SK-N-SH (cell line): ENCODE results near the gene GRPEL2. TPM values are rescaled to one million over a fixed set of nuclear protein-coding genes. Genes with fewer than 3 reads are reported as not detected.

Source experiments
- CTCF ChIA-PET: fragments of 300-600, 350-600 bp; formaldehyde crosslinking; extraction: SDS; loops from one replicate; lab custom pipeline; 2021; lab: Yijun Ruan, JAX
- POLR2A ChIA-PET: fragments of 350-600 bp; sonication (Branson Sonifier 250); formaldehyde crosslinking; extraction: SDS; loops from one replicate; lab custom pipeline; 2020; ENCODE audit warnings: antibody characterized with exemption, inconsistent platforms; lab: Yijun Ruan, JAX
- DNase-seq: peaks from one replicate; pipeline ENCODE4 v3.0.0; 2012
- H2AFZ ChIP-seq: fragments of 200-600 bp; sonication (generic); 2 replicates; pipeline ENCODE4 v1.8.1; 2016; ENCODE audit warnings: antibody characterized with exemption, mild to moderate bottlenecking, low read depth
- H3F3A ChIP-seq: fragments of 200-600 bp; sonication (generic); replicated peaks from 2 replicates; pipeline ENCODE3; 2016; ENCODE audit warnings: antibody characterized with exemption, mild to moderate bottlenecking; ENCODE audit not compliant: insufficient read depth
- H3K27ac ChIP-seq, 2 experiments: fragments of 200-500 bp in 1 of 2; fragments of 200-600 bp in 1 of 2; sonication (Bioruptor generic) in 1 of 2; sonication (generic), shearing (Covaris generic) in 1 of 2; 2 replicates each; pipeline versions ENCODE4 v1.5.1 to v1.6.1; 2014 to 2016; ENCODE audit warnings: low read depth in 2 of 2, inconsistent platforms in 1 of 2, low read length in 1 of 2, mild to moderate bottlenecking in 1 of 2, mixed read lengths in 1 of 2
- H3K27me3 ChIP-seq: fragments of 200-600 bp; sonication (generic), shearing (Covaris generic); 2 replicates; pipeline ENCODE4 v1.6.1; 2016; ENCODE audit warnings: mixed run types; ENCODE audit not compliant: insufficient read depth
- H3K36me3 ChIP-seq, 2 experiments: fragments of 200-500 bp in 1 of 2; fragments of 200-600 bp in 1 of 2; sonication (Bioruptor generic) in 1 of 2; sonication (generic) in 1 of 2; replicated peaks in 1 of 2; 2 replicates each; pipeline versions ENCODE3 to v1.5.1; 2014 to 2016; ENCODE audit warnings: low read length in 1 of 2, mild to moderate bottlenecking in 1 of 2; ENCODE audit not compliant: insufficient read depth in 2 of 2, control insufficient read depth in 1 of 2
- H3K4me1 ChIP-seq, 2 experiments: fragments of 200-500 bp in 1 of 2; fragments of 200-600 bp in 1 of 2; sonication (Bioruptor generic) in 1 of 2; sonication (generic), shearing (Covaris generic) in 1 of 2; 2 replicates each; pipeline versions ENCODE4 v1.5.1 to v1.6.1; 2014 to 2016; ENCODE audit warnings: low read depth in 1 of 2, low read length in 1 of 2, mixed run types in 1 of 2; ENCODE audit not compliant: insufficient read depth in 2 of 2, control insufficient read depth in 1 of 2
- H3K4me2 ChIP-seq: fragments of 200-600 bp; sonication (generic), shearing (Covaris generic); 2 replicates; pipeline ENCODE4 v1.6.1; 2017; ENCODE audit warnings: mixed run types
- H3K4me3 ChIP-seq, 2 experiments: fragments of 200-500 bp in 1 of 2; fragments of 200-600 bp in 1 of 2; sonication (Bioruptor generic) in 1 of 2; sonication (generic), shearing (Covaris generic) in 1 of 2; 2 replicates each; pipeline versions ENCODE4 v1.5.1 to v1.8.1; 2014 to 2016; ENCODE audit warnings: low read depth in 2 of 2, inconsistent platforms in 1 of 2, low read length in 1 of 2, mild to moderate bottlenecking in 1 of 2, mixed read lengths in 1 of 2, moderate library complexity in 1 of 2
- H3K79me2 ChIP-seq: fragments of 200-600 bp; sonication (generic); 2 replicates; pipeline ENCODE4 v1.8.1; 2017; ENCODE audit warnings: mild to moderate bottlenecking; ENCODE audit not compliant: insufficient read depth
- H3K9ac ChIP-seq: fragments of 200-600 bp; sonication (generic); 2 replicates; pipeline ENCODE4 v1.6.1; 2017; ENCODE audit warnings: mixed run types
- H3K9me2 ChIP-seq: fragments of 200-600 bp; sonication (generic); 2 replicates; pipeline ENCODE4 v1.6.1; 2017; ENCODE audit warnings: mixed run types
- H3K9me3 ChIP-seq: fragments of 200-600 bp; sonication (generic); 2 replicates; pipeline ENCODE4 v1.6.1; 2017; ENCODE audit warnings: mixed run types, mild to moderate bottlenecking, moderate library complexity
- H4K20me1 ChIP-seq: fragments of 200-600 bp; sonication (generic); 2 replicates; pipeline ENCODE4 v1.6.1; 2017; ENCODE audit warnings: mild to moderate bottlenecking, mixed run types; ENCODE audit not compliant: insufficient read depth
- CHD2 ChIP-seq: fragments of 150-350 bp; IDR thresholded peaks from 2 replicates; pipeline ENCODE4 v1.6.1; 2018; ENCODE audit warnings: low read length; ENCODE audit not compliant: partially characterized antibody
- EZH2phosphoT487 ChIP-seq: fragments of 200-600 bp; sonication (generic); IDR thresholded peaks from 2 replicates; pipeline ENCODE4 v1.6.1; 2017; ENCODE audit warnings: low read depth, mixed run types, mild to moderate bottlenecking, antibody characterized with exemption, moderate library complexity, borderline replicate concordance
- FOXJ3 ChIP-seq: sonication (generic); formaldehyde crosslinking; IDR thresholded peaks from 2 replicates; pipeline ENCODE4 v1.5.1; 2020; ENCODE audit warnings: mild to moderate bottlenecking, missing genetic modification reagents
- FOXM1 ChIP-seq: IDR thresholded peaks from 2 replicates; pipeline ENCODE4 v1.4.0; 2012; ENCODE audit warnings: low read depth, mild to moderate bottlenecking
- GATA2 ChIP-seq: sonication (generic); formaldehyde crosslinking; IDR thresholded peaks from 2 replicates; pipeline ENCODE4 v1.5.0; 2020; ENCODE audit warnings: mild to moderate bottlenecking, missing genetic modification reagents
- IRF3 ChIP-seq: fragments of 150-350 bp; IDR thresholded peaks from 2 replicates; pipeline ENCODE4 v1.6.1; 2016; ENCODE audit warnings: mild to moderate bottlenecking, low read depth, low read length
- MAX ChIP-seq: IDR thresholded peaks from 2 replicates; pipeline ENCODE4 v1.4.0; 2012; ENCODE audit warnings: low read depth
- MXI1 ChIP-seq: IDR thresholded peaks from 2 replicates; pipeline ENCODE4 v1.6.1; 2012; ENCODE audit warnings: mild to moderate bottlenecking, low read depth, low read length, improper control_type of control experiment
- NFIC ChIP-seq: IDR thresholded peaks from 2 replicates; pipeline ENCODE4 v1.4.0; 2012; ENCODE audit warnings: borderline replicate concordance
- NRF1 ChIP-seq: IDR thresholded peaks from 2 replicates; pipeline ENCODE4 v1.6.1; 2012; ENCODE audit warnings: low read depth, mild to moderate bottlenecking, low read length
- REST ChIP-seq: IDR thresholded peaks from 2 replicates; pipeline ENCODE4 v1.6.1; 2012; ENCODE audit warnings: mild to moderate bottlenecking, low read depth, low read length, moderate library complexity
- RXRA ChIP-seq: IDR thresholded peaks from 2 replicates; pipeline ENCODE4 v1.4.0; 2012; ENCODE audit warnings: low read depth, mild to moderate bottlenecking, borderline replicate concordance
- SIN3A ChIP-seq: IDR thresholded peaks from 2 replicates; pipeline ENCODE4 v1.6.1; 2012; ENCODE audit warnings: low read depth, mild to moderate bottlenecking, low read length, moderate library complexity, borderline replicate concordance
- TCF12 ChIP-seq: IDR thresholded peaks from 2 replicates; pipeline ENCODE4 v1.4.0; 2012
- USF1 ChIP-seq: IDR thresholded peaks from 2 replicates; pipeline ENCODE4 v1.4.0; 2012; ENCODE audit warnings: low read depth, borderline replicate concordance
- YY1 ChIP-seq: IDR thresholded peaks from 2 replicates; pipeline ENCODE4 v1.4.0; 2012; ENCODE audit warnings: low read depth, mild to moderate bottlenecking
- ZBTB33 ChIP-seq: IDR thresholded peaks from 2 replicates; pipeline ENCODE4 v1.4.0; 2012; ENCODE audit warnings: low read depth, borderline replicate concordance
- WGBS: methylation state at CpG from one replicate; pipeline ENCODE4 v1.1.6; 2017; ENCODE audit warnings: low lambda C conversion rate; 5-methylcytosine and 5-hydroxymethylcytosine counted together
- polyA plus RNA-seq, 3 experiments: library from polyadenylated mRNA; depleted of rRNA; stranded (reverse); fragments of >200 nt; gene quantifications; 2 replicates each; pipeline ENCODE4 v1.2.3, GENCODE V29; 2012

GRPEL2 gene
- polyA plus RNA-seq, 1 of the 3 experiments (the other 2 are of a cell fraction): 4.6 TPM

GRCh38 chr5:149326611-149327010, 18.7 kb upstream of the GRPEL2 start (continued):
- no peak for TF ChIP-seq ZBTB33
- TF ChIP-seq, all 33 proteins: peak for 0

GRCh38 chr5:149328177-149328576, 17.1 kb upstream of the GRPEL2 start:
- H3K36me3 ChIP-seq: no peaks in the 10 kb centered on the region
- H2AFZ ChIP-seq: no peak overlapping the region
- no peaks in the 10 kb centered on the region for H3K79me2 ChIP-seq
- POLR2A ChIA-PET: no interaction called here
- DNase-seq: no peak
- H3K27ac ChIP-seq: no peak overlapping the region
- H3K4me1 ChIP-seq: peaks cover 3 to 9% of the 10 kb centered on the region in 2 experiments; a peak in 2 of 4 replicates
- no peaks in the 10 kb centered on the region for H3K27me3 ChIP-seq
- no peak overlapping the region for H3K9ac ChIP-seq
- H3K4me2 ChIP-seq: no peak overlapping the region
- no peak overlapping the region for H3K4me3 ChIP-seq
- H4K20me1 ChIP-seq: no peaks in the 10 kb centered on the region
- 88% methylated on average over 5 of the region's 5 CpGs for WGBS
- no peak for TF ChIP-seq SIN3A
- no peak for TF ChIP-seq NRF1
- no peak for TF ChIP-seq FOXJ3 (CRISPR knock-in tag)
- TF ChIP-seq CHD2: no peak
- TF ChIP-seq FOXM1: no peak
- no peak for TF ChIP-seq IRF3
- no peak for TF ChIP-seq YY1
- no peak for TF ChIP-seq MXI1
- no peak for TF ChIP-seq GATA2 (CRISPR knock-in tag)
- TF ChIP-seq USF1: no peak
- TF ChIP-seq REST: no peak
- no peak for TF ChIP-seq RXRA
- TF ChIP-seq TCF12: no peak
- TF ChIP-seq ZBTB33: no peak
- TF ChIP-seq MAX: no peak
- TF ChIP-seq EZH2phosphoT487: no peak
- no peak for TF ChIP-seq NFIC
- CTCF ChIA-PET: interaction anchor here (0.5 to 2.0 kb wide), 2 partner anchors 11 to 596 kb away, joined by 3 to 10 read pairs; no protein-coding TSS in a partner anchor
- no peaks in the 10 kb centered on the region for H3K9me3 ChIP-seq
- no peaks in the 10 kb centered on the region for H3K9me2 ChIP-seq
- peaks cover 9% of the 10 kb centered on the region for H3F3A ChIP-seq
